HUDEP-2 (cell line): Measurements from ENCODE around the gene MAN1A2.
"Not testable (repeated sequence)": the region's sequence is repeated elsewhere in the genome, so short reads cannot be mapped to it uniquely, and the experiment has no call there.

ENCODE experiments used
- DNase-seq, 76 experiments: peaks; one replicate each; lab custom pipeline; 2025; ENCODE audit not compliant: unreplicated experiment in 76 of 76; lab: John Stamatoyannopoulos, UW

MAN1A2 gene

GRCh38 chr1:117367046-117368025, at the start of gene MAN1A2:
Gene MAN1A2, plus strand, starts transcription at chr1:117367449. Its CDS starts 735 bp downstream, at chr1:117368184.
- peak in 72 of 76 experiments; percentile 28 to 83 (median 73) for DNase-seq

GRCh38 chr1:117318011-117318410, 49.2 kb upstream of the MAN1A2 start:
- no peak for DNase-seq

- DNase-seq, result no peak
Observed at GRCh38 chr1:117318426-117318825, 48.8 kb upstream of the MAN1A2 start.

GRCh38 chr1:117320515-117320914, 46.7 kb upstream of the MAN1A2 start:
- DNase-seq, result no peak

GRCh38 chr1:117321680-117322609, 45.3 kb upstream of the MAN1A2 start:
- no peak for DNase-seq

- no peak for DNase-seq
Observed at GRCh38 chr1:117324357-117324756, 42.9 kb upstream of the MAN1A2 start.

- not testable (repeated sequence) for DNase-seq
Observed at GRCh38 chr1:117326035-117326434, 41.2 kb upstream of the MAN1A2 start.

- no peak for DNase-seq
Observed at GRCh38 chr1:117327011-117327410, 40.2 kb upstream of the MAN1A2 start.

GRCh38 chr1:117335376-117336086, 31.7 kb upstream of the MAN1A2 start:
- no peak for DNase-seq

GRCh38 chr1:117336088-117336817, 31.0 kb upstream of the MAN1A2 start:
- DNase-seq, result no peak

GRCh38 chr1:117339866-117340700, 27.2 kb upstream of the MAN1A2 start:
- DNase-seq, result peak in 10 of 76 experiments; percentile 3 to 34 (median 18)

GRCh38 chr1:117341123-117341522, 26.1 kb upstream of the MAN1A2 start:
- no peak for DNase-seq

- no peak for DNase-seq
Observed at GRCh38 chr1:117342397-117342796, 24.9 kb upstream of the MAN1A2 start.

GRCh38 chr1:117346206-117346928, 20.9 kb upstream of the MAN1A2 start:
- DNase-seq, result no peak

GRCh38 chr1:117347907-117348306, 19.3 kb upstream of the MAN1A2 start:
- DNase-seq, result no peak

- not testable (repeated sequence) for DNase-seq
Observed at GRCh38 chr1:117352695-117353094, 14.6 kb upstream of the MAN1A2 start.

GRCh38 chr1:117357833-117358603, 9.2 kb upstream of the MAN1A2 start:
- DNase-seq, result not testable (repeated sequence)

GRCh38 chr1:117358604-117358887, 8.7 kb upstream of the MAN1A2 start:
- DNase-seq, result not testable (repeated sequence)
